HG02938 (cell line): Measurements from ENCODE around the gene PHOSPHO1.

Source experiments
- ATAC-seq: cut with Tn5 transposase; IDR thresholded peaks from one replicate; pipeline ENCODE4 v1.9.1; 2021; ENCODE audit warnings: mild to moderate bottlenecking, moderate library complexity; ENCODE audit not compliant: unreplicated experiment

The PHOSPHO1 gene

GRCh38 chr17:49219987-49220386 lies 10.6 kb downstream of the PHOSPHO1 start:
- no peak for ATAC-seq

GRCh38 chr17:49218941-49219913 lies 11.4 kb downstream of the PHOSPHO1 start:
- no peak for ATAC-seq

- ATAC-seq = no peak
Observed at GRCh38 chr17:49217651-49218413, 12.8 kb downstream of the PHOSPHO1 start.

DNA sequence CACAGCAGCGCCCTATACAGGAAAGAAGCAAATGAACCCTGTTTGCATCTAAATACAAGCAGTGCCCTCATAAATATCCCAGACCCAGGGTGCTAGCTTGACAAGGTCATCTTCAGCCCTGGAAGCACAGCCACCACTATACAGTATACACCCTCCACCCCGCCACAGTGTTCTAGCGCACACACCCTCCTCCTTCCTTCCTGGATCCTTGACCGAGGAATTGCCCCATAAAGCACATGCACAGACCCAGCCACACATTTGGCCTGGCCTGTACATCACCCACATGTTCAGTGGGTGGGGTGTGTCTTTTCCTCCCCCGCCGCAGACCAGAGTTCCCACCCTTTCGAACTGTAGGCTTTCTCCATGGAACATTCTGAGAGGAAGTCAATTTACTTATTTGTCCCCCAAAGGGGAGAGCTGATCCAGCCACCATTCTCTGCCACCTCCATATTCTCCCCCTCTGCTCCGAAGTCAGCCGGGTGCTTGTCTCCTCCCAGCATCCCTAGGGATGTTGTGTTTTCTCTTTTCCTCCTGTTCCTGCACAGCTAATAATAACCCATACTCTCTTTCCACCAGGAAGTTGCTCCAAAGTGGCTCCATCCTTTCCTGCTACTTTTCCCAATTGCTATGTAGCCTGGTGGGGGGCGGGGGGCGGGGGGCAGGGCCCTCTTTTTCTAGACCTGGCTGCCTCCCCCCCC lies 13.5 kb downstream of the PHOSPHO1 start:
- ATAC-seq = no peak

DNA sequence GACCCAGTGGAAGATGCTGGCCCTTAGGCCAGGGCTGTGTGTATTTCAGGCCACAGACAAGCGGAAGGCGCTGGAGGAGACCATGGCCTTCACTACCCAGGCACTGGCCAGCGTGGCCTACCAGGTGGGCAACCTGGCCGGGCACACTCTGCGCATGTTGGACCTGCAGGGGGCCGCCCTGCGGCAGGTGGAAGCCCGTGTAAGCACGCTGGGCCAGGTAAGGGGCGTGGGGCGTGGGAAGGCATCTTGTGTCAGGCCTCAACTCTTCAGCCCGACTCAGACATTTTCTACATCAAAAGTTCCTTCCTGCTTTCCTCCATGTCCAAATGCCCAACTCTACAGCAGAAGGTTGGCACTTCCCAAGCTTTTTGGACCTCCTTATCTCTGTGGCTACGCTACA lies 14.1 kb downstream of the PHOSPHO1 start:
- ATAC-seq = no peak

DNA sequence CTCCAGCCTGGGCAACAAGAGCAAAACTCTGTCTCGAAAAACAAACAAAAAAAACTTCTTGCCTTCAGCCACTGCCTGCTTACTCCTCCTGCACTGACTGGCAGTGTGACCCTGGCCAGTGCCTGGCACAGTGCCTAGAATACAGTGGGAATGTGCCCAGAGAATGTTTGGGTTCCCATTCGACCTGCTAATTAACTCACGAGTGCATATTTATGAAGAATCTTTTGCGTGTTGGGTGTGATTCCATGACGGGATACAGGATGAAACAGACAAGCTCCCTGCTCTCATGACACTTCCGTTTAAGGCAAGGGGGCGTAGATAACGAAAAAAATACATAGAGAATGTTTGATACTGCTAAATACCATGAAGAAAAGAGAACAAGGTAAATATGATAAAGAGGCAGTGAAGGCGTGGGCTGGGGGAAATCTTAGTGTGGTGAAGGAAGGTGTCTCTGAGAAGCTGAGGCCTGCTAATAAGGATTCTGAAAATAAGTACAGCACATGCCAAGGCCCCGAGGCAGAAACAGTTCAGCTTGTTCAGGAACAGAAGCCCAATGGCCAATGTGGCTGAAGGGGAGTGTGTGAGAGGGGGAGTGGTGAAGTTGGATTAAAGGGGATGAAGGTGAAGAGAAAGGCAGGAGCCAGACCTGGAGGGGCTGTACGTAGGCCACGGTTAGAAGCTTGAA lies 15.8 kb downstream of the PHOSPHO1 start:
- no peak for ATAC-seq

GRCh38 chr17:49213847-49214246 lies 16.7 kb downstream of the PHOSPHO1 start:
- no peak for ATAC-seq

DNA sequence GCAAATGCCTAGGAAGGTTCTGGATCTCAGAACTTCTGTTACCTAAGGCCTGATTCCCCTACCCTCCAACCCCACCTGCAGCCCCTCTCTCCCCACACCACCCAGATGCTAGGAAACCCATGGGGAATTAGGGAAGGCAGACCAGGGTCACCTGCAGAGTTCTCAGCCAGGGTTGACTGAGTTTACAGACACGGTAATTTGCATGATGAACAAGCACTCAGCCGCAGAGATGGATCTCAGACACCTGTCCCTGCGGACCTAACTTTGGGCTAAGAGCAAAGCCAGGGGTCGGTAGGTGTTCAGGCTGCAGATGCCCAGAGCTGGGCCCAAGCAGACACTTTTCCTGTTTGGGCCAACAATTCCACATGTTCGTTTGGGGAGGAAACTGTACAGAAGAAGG lies 17.2 kb downstream of the PHOSPHO1 start:
- ATAC-seq = no peak

GRCh38 chr17:49210158-49211029 lies 20.2 kb downstream of the PHOSPHO1 start, which contains the start of the genes ABI3 and GNGT2:
Gene ABI3 (plus strand): TSS chr17:49210707. CDS start chr17:49210725, 18 bp downstream.
Gene GNGT2 (minus strand): TSS chr17:49210574. CDS start chr17:49207422, 3,152 bp downstream.
- ATAC-seq = peak; percentile 90

GRCh38 chr17:49209061-49209571 lies 21.5 kb downstream of the PHOSPHO1 start:
- ATAC-seq = no peak

GRCh38 chr17:49204516-49204915 lies 26.1 kb downstream of the PHOSPHO1 start:
- no peak for ATAC-seq

GRCh38 chr17:49203796-49204195 lies 26.8 kb downstream of the PHOSPHO1 start:
- ATAC-seq = no peak

- no peak for ATAC-seq
Observed at GRCh38 chr17:49201481-49201927, 29.1 kb downstream of the PHOSPHO1 start.

- ATAC-seq = no peak
Observed at GRCh38 chr17:49200423-49201083, 30.0 kb downstream of the PHOSPHO1 start.

DNA sequence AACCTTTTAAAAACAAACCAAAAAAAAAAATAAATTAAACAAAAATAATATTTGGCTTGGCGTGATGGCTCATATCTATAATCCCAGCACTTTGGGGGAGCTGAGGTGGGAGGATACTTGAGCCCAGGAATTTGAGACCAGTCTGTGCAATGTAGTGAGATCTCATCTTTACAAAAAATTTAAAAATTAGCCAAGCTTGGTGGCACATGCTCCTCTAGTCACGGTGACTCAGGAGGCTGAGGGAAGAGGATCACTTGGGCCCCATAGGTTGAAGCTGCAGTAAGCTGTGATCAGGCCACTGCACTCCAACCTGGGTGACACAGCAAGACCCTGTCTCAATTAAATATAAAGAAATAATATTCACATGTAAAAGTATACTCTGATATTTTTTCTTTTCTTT lies 32.4 kb downstream of the PHOSPHO1 start:
- ATAC-seq = no peak

DNA sequence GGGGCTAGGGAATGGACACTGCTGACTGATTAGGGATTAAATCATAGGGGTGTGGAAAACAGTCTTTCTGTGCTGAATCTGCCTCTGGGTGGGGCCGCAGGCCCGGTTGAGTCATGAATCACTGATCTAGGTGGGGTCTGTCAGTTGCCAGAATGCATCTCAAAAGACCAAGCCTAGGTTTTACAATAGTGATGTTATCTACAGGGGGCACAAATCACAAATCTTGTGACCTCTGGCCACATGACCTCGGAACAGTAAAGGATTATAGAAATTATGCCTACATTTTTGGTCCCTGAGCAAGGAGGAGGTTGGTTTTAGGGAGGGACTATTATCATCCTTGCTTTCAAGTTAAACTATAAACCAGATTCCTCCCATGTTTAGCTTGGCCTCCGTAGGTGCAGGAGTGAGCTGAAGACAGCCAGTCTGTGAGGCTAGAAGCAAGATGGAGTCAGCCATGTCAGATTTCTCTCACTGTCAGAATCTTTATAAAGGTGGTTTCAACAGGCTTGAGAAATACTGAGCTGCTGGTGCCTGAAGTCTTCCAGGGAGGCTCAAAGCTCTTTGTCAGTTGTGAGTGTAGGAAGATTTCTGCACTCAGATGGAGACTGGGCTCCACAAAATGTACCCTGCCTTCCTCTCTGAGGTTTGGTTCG lies 33.1 kb downstream of the PHOSPHO1 start:
- no peak for ATAC-seq

DNA sequence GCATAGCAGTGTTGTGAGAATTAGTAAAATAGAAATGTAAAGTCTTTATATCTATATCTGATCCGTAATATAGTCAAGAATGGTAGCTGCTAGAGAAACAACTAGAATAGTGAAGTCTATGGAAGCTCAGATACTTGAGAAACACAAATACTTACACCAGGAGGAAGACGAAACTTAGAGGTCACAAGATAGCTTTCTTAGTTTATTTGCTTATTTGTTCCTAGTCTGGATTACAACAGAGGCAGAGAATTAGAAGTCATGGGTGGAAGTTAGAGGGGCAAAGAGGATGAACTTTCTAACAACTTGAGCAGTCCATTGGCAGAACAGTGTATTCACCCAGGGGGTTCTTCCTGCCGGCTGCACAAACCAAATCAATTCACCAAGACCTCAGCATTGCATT lies 34.1 kb downstream of the PHOSPHO1 start:
- no peak for ATAC-seq

DNA sequence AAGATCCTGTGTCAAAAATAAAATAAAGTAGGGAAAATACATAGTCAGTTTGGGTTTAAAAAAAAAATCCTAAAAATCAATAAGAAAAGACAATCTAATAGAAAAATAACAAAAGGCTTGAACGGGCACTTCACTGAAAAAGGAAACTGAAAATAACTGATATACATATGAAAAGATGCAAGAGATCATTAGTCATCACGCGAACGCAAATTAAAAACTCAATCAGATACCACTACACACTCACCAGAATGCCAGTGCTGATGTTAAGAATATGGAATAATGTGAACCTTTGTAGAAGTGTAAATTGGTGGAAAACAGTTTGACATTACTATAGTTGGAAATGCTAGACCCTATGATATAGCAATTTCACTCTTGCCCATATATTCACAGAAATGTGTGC lies 34.8 kb downstream of the PHOSPHO1 start:
- no peak for ATAC-seq
